ENCODE results near the gene FGD6. TPM values are rescaled to one million over a fixed set of nuclear protein-coding genes. Genes with fewer than 3 reads are reported as not detected.
A peak's percentile ranks its signal among the peaks of the same experiment; 100 is the strongest.

FGD6 gene
- polyA plus RNA-seq, 2 of the 4 experiments (the other 2 are of a cell fraction), result 15.5 to 48.0 TPM

DNA sequence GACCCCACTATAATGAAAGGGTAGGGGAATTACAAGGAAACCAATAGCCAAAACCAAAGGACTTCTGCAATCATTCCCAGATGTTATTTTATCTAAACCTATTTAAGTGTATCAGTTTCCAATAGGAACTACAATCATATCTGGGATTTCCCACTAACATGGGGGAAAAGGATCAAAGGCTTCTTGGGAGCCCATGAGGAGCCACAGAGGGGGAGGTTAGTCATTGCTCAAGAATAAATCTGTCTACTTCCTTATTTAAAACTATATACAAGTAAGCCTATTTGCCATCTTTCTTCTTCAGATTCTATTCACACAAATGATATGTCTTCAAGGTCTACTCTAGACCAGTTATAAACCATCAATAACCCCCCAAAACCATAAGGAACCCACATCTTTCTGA is 33.1 kb downstream of the FGD6 start:
- DNase-seq (ENCODE audit: low read depth in 1 of 2, low spot score in 1 of 2) (peak in 1 of 2 experiments; percentile 50), FAIRE-seq (no peak), ATAC-seq (no peak)
- TF ChIP-seq RCOR1 (IDR thresholded peaks at IDR 0.05; ENCODE audit: low read depth, low read length) (no peak), CHD2 (IDR thresholded peaks at IDR 0.05; ENCODE audit: low read length, partially characterized antibody) (no peak), FOXS1 (CRISPR knock-in tag; IDR thresholded peaks at IDR 0.05) (no peak), BHLHE40 (IDR thresholded peaks at IDR 0.05; ENCODE audit: low read depth, low read length) (no peak), HDAC2 (IDR thresholded peaks at IDR 0.05) (no peak), HEYL (CRISPR knock-in tag; IDR thresholded peaks at IDR 0.05) (no peak), CBX2 (IDR thresholded peaks at IDR 0.05; ENCODE audit: borderline replicate concordance, low read depth) (no peak), RFX5 (IDR thresholded peaks at IDR 0.05) (no peak), RARB (CRISPR knock-in tag; IDR thresholded peaks at IDR 0.05) (no peak), TFCP2L1 (CRISPR knock-in tag; IDR thresholded peaks at IDR 0.05) (no peak)
- TF ChIP-seq, protein P1, sequence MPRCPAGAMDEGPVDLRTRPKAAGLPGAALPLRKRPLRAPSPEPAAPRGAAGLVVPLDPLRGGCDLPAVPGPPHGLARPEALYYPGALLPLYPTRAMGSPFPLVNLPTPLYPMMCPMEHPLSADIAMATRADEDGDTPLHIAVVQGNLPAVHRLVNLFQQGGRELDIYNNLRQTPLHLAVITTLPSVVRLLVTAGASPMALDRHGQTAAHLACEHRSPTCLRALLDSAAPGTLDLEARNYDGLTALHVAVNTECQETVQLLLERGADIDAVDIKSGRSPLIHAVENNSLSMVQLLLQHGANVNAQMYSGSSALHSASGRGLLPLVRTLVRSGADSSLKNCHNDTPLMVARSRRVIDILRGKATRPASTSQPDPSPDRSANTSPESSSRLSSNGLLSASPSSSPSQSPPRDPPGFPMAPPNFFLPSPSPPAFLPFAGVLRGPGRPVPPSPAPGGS (IDR thresholded peaks at IDR 0.05), result no peak
- ChIA-PET CTCF (interaction anchor here (0.9 to 1.0 kb wide), 2 partner anchors 16 to 33 kb away, joined by 3 read pairs; partner anchors contain the start of gene FGD6), POLR2A (no interaction called here)
- peak overlapping the region; percentile 31 for H3K4me2 ChIP-seq
- H3K4me3 ChIP-seq, result no peak overlapping the region
- peak overlapping the region; percentile 73 to 90; a peak in 4 of 6 replicates for H3K27ac ChIP-seq
- peaks cover 77% of the 10 kb centered on the region for H3K4me1 ChIP-seq
- H3K9me3 ChIP-seq, result no peaks in the 10 kb centered on the region

DNA sequence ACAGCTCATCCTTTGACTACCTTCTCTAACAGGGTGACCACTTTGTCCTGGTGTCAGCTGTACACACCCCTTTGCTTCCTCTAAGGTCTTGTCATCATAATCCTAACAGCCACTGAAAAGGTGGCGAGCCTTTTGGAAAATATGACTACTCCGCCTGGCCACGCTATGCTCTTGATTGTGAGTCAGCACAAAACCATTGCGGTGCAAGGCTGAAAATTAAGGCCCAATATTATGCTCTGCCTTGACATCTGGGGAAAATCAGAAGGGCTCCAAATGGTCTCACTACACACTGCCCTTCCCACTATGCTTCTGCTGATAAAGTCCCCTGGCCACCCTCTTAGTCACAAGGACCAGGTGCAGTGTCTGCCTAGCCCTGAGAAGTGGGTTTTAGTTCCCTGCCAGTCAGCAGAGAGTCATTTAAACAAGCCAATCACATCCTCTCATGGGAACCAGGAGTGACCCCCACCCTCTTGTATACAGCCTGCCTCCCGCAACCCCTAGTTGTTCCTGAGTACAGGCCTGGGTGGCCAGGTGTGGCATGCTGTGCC is 34.3 kb downstream of the FGD6 start:
- ChIA-PET CTCF (interaction anchor here (0.8 to 0.9 kb wide), 4 partner anchors 9 to 65 kb away, joined by 3 to 4 read pairs (median 3); partner anchors contain the start of gene FGD6), POLR2A (no interaction called here)
- WGBS (ENCODE audit: missing lambda C conversion rate), result 42% methylated on average over 5 of the region's 5 CpGs
- H3K4me3 ChIP-seq, result no peak overlapping the region
- H3K9me3 ChIP-seq, result no peaks in the 10 kb centered on the region
- peak overlapping the region; percentile 40 for H3K4me2 ChIP-seq
- peaks cover 77% of the 10 kb centered on the region for H3K4me1 ChIP-seq
- H3K27ac ChIP-seq, result peak overlapping the region; percentile 73 to 90
- no peak for TF ChIP-seq FOSL2 (IDR thresholded peaks at IDR 0.05)
- TF ChIP-seq FOSL2 (CRISPR knock-in tag; IDR thresholded peaks at IDR 0.05), result peak; percentile 57
- peak; percentile 92 for TF ChIP-seq MAFK (IDR thresholded peaks at IDR 0.05; ENCODE audit: partially characterized antibody)
- no peak for TF ChIP-seq FOXS1 (CRISPR knock-in tag; IDR thresholded peaks at IDR 0.05)
- TF ChIP-seq, protein P2, sequence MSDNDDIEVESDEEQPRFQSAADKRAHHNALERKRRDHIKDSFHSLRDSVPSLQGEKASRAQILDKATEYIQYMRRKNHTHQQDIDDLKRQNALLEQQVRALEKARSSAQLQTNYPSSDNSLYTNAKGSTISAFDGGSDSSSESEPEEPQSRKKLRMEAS (IDR thresholded peaks at IDR 0.05), result peak; percentile 39
- no peak for TF ChIP-seq KDM5A (IDR thresholded peaks at IDR 0.05)
- peak; percentile 30; the same call in 1 of the 2 replicates for TF ChIP-seq NFE2L2 (conservative IDR thresholded peaks at IDR 0.05; ENCODE audit: low read length)
- ATAC-seq (peak; percentile 59), DNase-seq (ENCODE audit: low read depth in 1 of 2, low spot score in 1 of 2) (peak in 1 of 2 experiments; percentile 79), FAIRE-seq (no peak)

DNA sequence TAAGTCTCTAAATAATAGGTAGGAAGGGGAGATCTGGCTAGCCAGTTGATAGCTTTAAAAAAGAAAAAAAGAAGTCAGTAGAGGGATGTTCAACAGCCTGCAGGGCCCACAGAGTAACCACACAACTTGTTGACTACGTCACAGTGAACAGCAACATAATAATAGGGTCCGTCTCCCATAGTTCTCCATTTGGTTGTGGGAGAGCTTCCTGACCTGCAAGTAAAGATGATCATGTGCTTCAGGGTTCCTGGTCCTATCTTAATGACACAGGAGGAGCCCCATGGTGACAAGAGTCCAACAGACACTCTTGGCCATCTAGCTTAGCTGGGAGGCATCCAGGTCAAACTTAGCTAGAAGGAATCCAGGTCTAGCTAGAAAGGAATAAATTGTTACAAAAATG is 36.2 kb downstream of the FGD6 start:
- POLR2A ChIA-PET, result interaction anchor here (0.6 kb wide), 1 partner anchor 25 kb away, joined by 3 read pairs; no protein-coding TSS in a partner anchor
- no peak for TF ChIP-seq ZNF302 (CRISPR knock-in tag; IDR thresholded peaks at IDR 0.05)
- TF ChIP-seq RAD21 (conservative IDR thresholded peaks at IDR 0.05 in 1 of 2, IDR thresholded peaks at IDR 0.05 in 1 of 2), result no peak
- no peak for TF ChIP-seq FOSL2 (IDR thresholded peaks at IDR 0.05)
- TF ChIP-seq FOSL2 (CRISPR knock-in tag; IDR thresholded peaks at IDR 0.05), result no peak
- TF ChIP-seq, protein P3, sequence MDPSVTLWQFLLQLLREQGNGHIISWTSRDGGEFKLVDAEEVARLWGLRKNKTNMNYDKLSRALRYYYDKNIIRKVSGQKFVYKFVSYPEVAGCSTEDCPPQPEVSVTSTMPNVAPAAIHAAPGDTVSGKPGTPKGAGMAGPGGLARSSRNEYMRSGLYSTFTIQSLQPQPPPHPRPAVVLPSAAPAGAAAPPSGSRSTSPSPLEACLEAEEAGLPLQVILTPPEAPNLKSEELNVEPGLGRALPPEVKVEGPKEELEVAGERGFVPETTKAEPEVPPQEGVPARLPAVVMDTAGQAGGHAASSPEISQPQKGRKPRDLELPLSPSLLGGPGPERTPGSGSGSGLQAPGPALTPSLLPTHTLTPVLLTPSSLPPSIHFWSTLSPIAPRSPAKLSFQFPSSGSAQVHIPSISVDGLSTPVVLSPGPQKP (IDR thresholded peaks at IDR 0.05; ENCODE audit: low read depth, low read length), result no peak
- no peak for TF ChIP-seq NR3C1 (IDR thresholded peaks at IDR 0.05)
- TF ChIP-seq RCOR1 (IDR thresholded peaks at IDR 0.05; ENCODE audit: low read depth, low read length), result no peak
- TF ChIP-seq CBX2 (IDR thresholded peaks at IDR 0.05; ENCODE audit: borderline replicate concordance, low read depth), result no peak
- no peak for TF ChIP-seq CHD2 (IDR thresholded peaks at IDR 0.05; ENCODE audit: low read length, partially characterized antibody)
- TF ChIP-seq MYC (IDR thresholded peaks at IDR 0.05; ENCODE audit: borderline replicate concordance, low read length), result no peak
- TF ChIP-seq RNF2 (IDR thresholded peaks at IDR 0.05; ENCODE audit: borderline replicate concordance, low read depth), result no peak
- TF ChIP-seq, protein P4, sequence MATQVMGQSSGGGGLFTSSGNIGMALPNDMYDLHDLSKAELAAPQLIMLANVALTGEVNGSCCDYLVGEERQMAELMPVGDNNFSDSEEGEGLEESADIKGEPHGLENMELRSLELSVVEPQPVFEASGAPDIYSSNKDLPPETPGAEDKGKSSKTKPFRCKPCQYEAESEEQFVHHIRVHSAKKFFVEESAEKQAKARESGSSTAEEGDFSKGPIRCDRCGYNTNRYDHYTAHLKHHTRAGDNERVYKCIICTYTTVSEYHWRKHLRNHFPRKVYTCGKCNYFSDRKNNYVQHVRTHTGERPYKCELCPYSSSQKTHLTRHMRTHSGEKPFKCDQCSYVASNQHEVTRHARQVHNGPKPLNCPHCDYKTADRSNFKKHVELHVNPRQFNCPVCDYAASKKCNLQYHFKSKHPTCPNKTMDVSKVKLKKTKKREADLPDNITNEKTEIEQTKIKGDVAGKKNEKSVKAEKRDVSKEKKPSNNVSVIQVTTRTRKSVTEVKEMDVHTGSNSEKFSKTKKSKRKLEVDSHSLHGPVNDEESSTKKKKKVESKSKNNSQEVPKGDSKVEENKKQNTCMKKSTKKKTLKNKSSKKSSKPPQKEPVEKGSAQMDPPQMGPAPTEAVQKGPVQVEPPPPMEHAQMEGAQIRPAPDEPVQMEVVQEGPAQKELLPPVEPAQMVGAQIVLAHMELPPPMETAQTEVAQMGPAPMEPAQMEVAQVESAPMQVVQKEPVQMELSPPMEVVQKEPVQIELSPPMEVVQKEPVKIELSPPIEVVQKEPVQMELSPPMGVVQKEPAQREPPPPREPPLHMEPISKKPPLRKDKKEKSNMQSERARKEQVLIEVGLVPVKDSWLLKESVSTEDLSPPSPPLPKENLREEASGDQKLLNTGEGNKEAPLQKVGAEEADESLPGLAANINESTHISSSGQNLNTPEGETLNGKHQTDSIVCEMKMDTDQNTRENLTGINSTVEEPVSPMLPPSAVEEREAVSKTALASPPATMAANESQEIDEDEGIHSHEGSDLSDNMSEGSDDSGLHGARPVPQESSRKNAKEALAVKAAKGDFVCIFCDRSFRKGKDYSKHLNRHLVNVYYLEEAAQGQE (IDR thresholded peaks at IDR 0.05), result no peak
- TF ChIP-seq, protein P5, sequence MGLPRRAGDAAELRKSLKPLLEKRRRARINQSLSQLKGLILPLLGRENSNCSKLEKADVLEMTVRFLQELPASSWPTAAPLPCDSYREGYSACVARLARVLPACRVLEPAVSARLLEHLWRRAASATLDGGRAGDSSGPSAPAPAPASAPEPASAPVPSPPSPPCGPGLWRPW (IDR thresholded peaks at IDR 0.05), result no peak
- no peak for TF ChIP-seq PHF8 (IDR thresholded peaks at IDR 0.05; ENCODE audit: borderline replicate concordance, low read depth)
- FAIRE-seq (no peak), ATAC-seq (no peak), DNase-seq (ENCODE audit: low read depth in 1 of 2, low spot score in 1 of 2) (no peak)
- CTCF ChIA-PET, result interaction anchor here (0.8 to 2.5 kb wide), 3 partner anchors 9 to 36 kb away, joined by 3 to 16 read pairs (median 3); partner anchors contain the start of genes FGD6 and VEZT
- Histone ChIP-seq H3K4me3 (no peak overlapping the region), H3K27ac (peak overlapping the region in 1 of 2 experiments; percentile 90; a peak in 4 of 6 replicates), H3K4me2 (no peak overlapping the region), H3K4me1 (peaks cover 75% of the 10 kb centered on the region), H3K9me3 (no peaks in the 10 kb centered on the region)
- WGBS (ENCODE audit: missing lambda C conversion rate), result 95% methylated on average over 2 of the region's 2 CpGs
